ENCODE measurements around the gene AP2B1.

AP2B1 gene

DNA sequence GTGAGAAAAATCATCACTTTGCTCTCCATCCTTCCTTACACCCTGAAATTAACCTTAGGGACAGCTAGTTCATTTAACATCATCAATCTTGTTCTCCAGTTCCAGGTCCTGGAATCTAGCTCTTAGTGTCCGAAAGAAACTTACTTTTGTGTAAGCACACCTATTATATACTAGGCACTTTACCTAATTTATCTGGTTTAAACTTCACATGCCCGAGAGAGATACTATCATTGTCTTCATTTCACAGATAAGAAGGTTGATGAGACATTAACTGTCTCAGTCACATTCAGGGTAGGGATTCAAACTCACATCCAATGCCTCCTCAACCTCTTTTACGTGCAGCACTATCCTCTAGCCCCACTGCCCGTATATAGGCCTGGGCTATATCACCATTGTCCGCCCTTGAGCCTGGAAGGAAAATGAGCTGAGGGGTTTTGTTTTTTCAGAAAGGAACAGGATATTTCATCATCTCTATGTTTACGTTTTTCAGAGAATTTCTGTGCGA lies 501 bp upstream of the AP2B1 start:
- TF ChIP-seq, protein P1, sequence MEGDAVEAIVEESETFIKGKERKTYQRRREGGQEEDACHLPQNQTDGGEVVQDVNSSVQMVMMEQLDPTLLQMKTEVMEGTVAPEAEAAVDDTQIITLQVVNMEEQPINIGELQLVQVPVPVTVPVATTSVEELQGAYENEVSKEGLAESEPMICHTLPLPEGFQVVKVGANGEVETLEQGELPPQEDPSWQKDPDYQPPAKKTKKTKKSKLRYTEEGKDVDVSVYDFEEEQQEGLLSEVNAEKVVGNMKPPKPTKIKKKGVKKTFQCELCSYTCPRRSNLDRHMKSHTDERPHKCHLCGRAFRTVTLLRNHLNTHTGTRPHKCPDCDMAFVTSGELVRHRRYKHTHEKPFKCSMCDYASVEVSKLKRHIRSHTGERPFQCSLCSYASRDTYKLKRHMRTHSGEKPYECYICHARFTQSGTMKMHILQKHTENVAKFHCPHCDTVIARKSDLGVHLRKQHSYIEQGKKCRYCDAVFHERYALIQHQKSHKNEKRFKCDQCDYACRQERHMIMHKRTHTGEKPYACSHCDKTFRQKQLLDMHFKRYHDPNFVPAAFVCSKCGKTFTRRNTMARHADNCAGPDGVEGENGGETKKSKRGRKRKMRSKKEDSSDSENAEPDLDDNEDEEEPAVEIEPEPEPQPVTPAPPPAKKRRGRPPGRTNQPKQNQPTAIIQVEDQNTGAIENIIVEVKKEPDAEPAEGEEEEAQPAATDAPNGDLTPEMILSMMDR (IDR thresholded peaks at IDR 0.05; ENCODE audit: low read depth, low read length, missing control alignments): no peak
- no peak for DNase-seq (ENCODE audit: extremely low read depth, low read depth)
- H3K4me3 ChIP-seq (replicated peaks; ENCODE audit: low read depth, low read length): peak overlapping the region; percentile 98

GRCh38 chr17:35588196-35588920 lies 1.2 kb downstream of the AP2B1 start:
- TF ChIP-seq, protein P1 (IDR thresholded peaks at IDR 0.05; ENCODE audit: low read depth, low read length, missing control alignments): no peak
- DNase-seq (ENCODE audit: extremely low read depth, low read depth): no peak
- H3K4me3 ChIP-seq (replicated peaks; ENCODE audit: low read depth, low read length): peak overlapping the region; percentile 98

- DNase-seq (ENCODE audit: extremely low read depth, low read depth): no peak
- H3K4me3 ChIP-seq (replicated peaks; ENCODE audit: low read depth, low read length): no peak overlapping the region
- TF ChIP-seq, protein P1 (IDR thresholded peaks at IDR 0.05; ENCODE audit: low read depth, low read length, missing control alignments): no peak
These were observed 8.9 kb downstream of the AP2B1 start for GRCh38 chr17:35596072-35596471.

GRCh38 chr17:35596530-35597233 lies 9.6 kb downstream of the AP2B1 start:
- no peak overlapping the region for H3K4me3 ChIP-seq (replicated peaks; ENCODE audit: low read depth, low read length)

DNA sequence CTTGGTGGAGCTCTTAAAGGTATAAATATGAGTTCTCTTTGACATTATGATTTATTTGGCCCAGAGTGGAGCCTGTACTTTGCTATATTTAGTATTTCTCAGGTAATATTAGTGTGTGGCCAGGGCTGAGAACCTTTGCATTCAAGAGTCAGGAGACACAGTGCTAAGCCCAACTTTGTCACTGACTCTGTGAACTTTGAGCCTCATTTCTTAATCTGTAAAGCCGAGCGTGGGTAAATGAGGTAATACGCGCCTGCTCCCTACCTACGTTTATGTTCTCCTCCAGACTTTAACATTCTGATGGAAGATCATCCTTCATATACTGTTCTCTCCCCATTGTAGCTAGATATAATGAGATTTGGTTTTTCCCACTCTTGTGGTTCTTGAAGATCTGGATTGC lies 10.5 kb downstream of the AP2B1 start:
- no peak overlapping the region for H3K4me3 ChIP-seq (replicated peaks; ENCODE audit: low read depth, low read length)
- TF ChIP-seq, protein P1 (IDR thresholded peaks at IDR 0.05; ENCODE audit: low read depth, low read length, missing control alignments): no peak
- DNase-seq (ENCODE audit: extremely low read depth, low read depth): no peak

More at GRCh38 chr17:35596530-35597233, 9.6 kb downstream of the AP2B1 start:
- TF ChIP-seq, protein P1 (IDR thresholded peaks at IDR 0.05; ENCODE audit: low read depth, low read length, missing control alignments): no peak
- DNase-seq (ENCODE audit: extremely low read depth, low read depth): no peak

DNA sequence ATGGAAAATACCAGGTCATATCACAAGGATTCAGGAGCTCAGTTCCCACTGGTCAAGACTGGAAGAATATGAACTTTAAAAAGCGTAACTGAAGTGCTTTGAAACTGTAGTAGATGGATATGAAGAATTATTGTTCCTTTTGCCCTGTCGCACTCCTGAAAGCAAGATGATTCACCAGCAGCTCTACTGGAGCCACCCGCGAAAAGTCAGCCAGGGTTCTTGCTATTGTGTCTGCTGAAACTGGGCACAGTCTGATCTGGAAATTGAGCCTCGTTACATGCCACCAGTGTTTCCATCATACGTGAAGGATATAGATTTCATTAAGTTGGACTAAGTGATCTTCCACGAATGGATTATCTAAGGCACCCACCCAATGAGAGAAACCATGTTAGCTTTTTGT lies 16.6 kb downstream of the AP2B1 start:
- no peak overlapping the region for H3K4me3 ChIP-seq (replicated peaks; ENCODE audit: low read depth, low read length)
- DNase-seq (ENCODE audit: extremely low read depth, low read depth): no peak
- TF ChIP-seq, protein P1 (IDR thresholded peaks at IDR 0.05; ENCODE audit: low read depth, low read length, missing control alignments): no peak

All from HFF-Myc (cell line).